ENCODE data around the gene CFAP99.

GRCh38 chr4:2370597-2371320 lies 48.0 kb upstream of the CFAP99 start:
- TF ChIP-seq CTCF (optimal IDR thresholded peaks at IDR 0.05 in 1 of 3, IDR thresholded peaks at IDR 0.05 in 1 of 3, conservative IDR thresholded peaks at IDR 0.05 in 1 of 3; ENCODE audit: extremely low read depth in 1 of 3, insufficient read depth in 2 of 3, low read length in 3 of 3) (no peak), EZH2 (IDR thresholded peaks at IDR 0.05; ENCODE audit: low read length) (no peak)

Measured in keratinocyte (primary cell).